Measurements from ENCODE around the gene MRGPRD. TPM values are rescaled to one million over a fixed set of nuclear protein-coding genes. Genes with fewer than 3 reads are reported as not detected.

The MRGPRD gene
- total RNA-seq, 2 experiments from 2014 or later: not detected

DNA sequence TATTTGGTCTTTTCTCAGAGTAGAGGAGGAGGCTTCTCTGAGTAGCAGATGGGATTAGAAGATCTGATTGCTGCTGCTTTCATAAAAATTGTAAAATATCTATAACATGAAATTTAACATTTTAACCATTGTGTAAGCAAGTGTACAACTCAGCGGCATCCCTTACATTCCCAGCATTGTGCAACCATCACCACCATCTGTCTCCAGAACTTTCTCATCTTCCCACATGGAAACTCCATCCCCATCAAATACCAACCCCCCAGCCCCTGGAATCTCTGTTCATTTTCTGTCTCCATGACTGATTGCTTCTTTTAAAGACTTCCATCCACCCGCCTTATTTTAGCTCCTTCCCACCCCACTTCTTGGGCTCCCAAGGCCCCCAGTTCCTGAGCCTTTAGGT, 32.3 kb downstream of the MRGPRD start:
- BruUV-seq (replicated peaks): no TSS peak
- H3K4me3 ChIP-seq (ENCODE audit: low read depth, low read length, poor library complexity, severe bottlenecking): no peak overlapping the region

DNA sequence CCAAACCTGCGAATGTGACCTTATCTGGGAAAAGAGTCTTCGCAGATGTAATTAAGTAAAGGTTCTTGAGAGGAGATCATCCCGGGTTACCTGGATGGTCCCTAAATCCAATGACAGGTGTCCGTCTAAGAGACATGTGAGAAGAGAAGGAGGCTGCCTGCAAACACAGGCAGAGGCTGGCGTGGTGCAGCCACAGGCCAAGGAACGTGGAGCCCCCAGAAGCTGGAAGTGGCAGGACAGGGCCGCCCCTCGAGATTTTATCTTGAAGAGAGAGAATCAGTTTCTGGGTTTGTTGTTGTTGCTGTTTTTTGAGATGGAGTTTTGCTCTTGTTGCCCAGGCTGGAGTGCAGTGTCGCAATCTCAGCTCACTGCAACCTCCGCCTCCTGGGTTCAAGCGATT, 33.6 kb downstream of the MRGPRD start:
- Histone ChIP-seq H3K9me3 (ENCODE audit: low read length) (no peaks in the 10 kb centered on the region), H2AFZ (ENCODE audit: low read length) (no peak overlapping the region), H4K20me1 (ENCODE audit: insufficient read depth, low read length) (no peaks in the 10 kb centered on the region), H3K79me2 (ENCODE audit: insufficient read depth, low read depth, low read length) (no peaks in the 10 kb centered on the region), H3K4me3 (ENCODE audit: low read depth, low read length, poor library complexity, severe bottlenecking) (no peak overlapping the region), H3K27ac (ENCODE audit: low read depth, low read length, poor library complexity, severe bottlenecking) (no peak overlapping the region), H3K9me2 (ENCODE audit: insufficient read depth, low read length) (no peaks in the 10 kb centered on the region), H3K4me2 (ENCODE audit: low read length) (no peak overlapping the region), H3K36me3 (ENCODE audit: insufficient read depth, low read length) (no peaks in the 10 kb centered on the region), H3K4me1 (ENCODE audit: insufficient read depth, low read length, poor library complexity, severe bottlenecking) (no peaks in the 10 kb centered on the region)
- CTCF ChIA-PET (ENCODE audit: unreplicated experiment): no interaction called here
- POLR2A ChIA-PET: no interaction called here
- no peak for DNase-seq (ENCODE audit: low spot score)
- intact Hi-C loops (cut with micrococcal nuclease; ENCODE audit: unreplicated experiment): no loop called here
- BruUV-seq (replicated peaks): no TSS peak
- TF ChIP-seq EZH2phosphoT487 (IDR thresholded peaks at IDR 0.05; ENCODE audit: borderline replicate concordance, low read depth, low read length): no peak
- TF ChIP-seq, protein P1, sequence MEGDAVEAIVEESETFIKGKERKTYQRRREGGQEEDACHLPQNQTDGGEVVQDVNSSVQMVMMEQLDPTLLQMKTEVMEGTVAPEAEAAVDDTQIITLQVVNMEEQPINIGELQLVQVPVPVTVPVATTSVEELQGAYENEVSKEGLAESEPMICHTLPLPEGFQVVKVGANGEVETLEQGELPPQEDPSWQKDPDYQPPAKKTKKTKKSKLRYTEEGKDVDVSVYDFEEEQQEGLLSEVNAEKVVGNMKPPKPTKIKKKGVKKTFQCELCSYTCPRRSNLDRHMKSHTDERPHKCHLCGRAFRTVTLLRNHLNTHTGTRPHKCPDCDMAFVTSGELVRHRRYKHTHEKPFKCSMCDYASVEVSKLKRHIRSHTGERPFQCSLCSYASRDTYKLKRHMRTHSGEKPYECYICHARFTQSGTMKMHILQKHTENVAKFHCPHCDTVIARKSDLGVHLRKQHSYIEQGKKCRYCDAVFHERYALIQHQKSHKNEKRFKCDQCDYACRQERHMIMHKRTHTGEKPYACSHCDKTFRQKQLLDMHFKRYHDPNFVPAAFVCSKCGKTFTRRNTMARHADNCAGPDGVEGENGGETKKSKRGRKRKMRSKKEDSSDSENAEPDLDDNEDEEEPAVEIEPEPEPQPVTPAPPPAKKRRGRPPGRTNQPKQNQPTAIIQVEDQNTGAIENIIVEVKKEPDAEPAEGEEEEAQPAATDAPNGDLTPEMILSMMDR (conservative IDR thresholded peaks at IDR 0.05; ENCODE audit: low read length): no peak

More for the DNA sequence above, 32.3 kb downstream of the MRGPRD start:
- Histone ChIP-seq H3K9me2 (ENCODE audit: insufficient read depth, low read length) (no peaks in the 10 kb centered on the region), H3K9me3 (ENCODE audit: low read length) (no peaks in the 10 kb centered on the region), H4K20me1 (ENCODE audit: insufficient read depth, low read length) (no peaks in the 10 kb centered on the region), H3K27ac (ENCODE audit: low read depth, low read length, poor library complexity, severe bottlenecking) (no peak overlapping the region), H3K79me2 (ENCODE audit: insufficient read depth, low read depth, low read length) (no peaks in the 10 kb centered on the region), H3K36me3 (ENCODE audit: insufficient read depth, low read length) (no peaks in the 10 kb centered on the region), H2AFZ (ENCODE audit: low read length) (no peak overlapping the region), H3K4me2 (ENCODE audit: low read length) (no peak overlapping the region), H3K4me1 (ENCODE audit: insufficient read depth, low read length, poor library complexity, severe bottlenecking) (no peaks in the 10 kb centered on the region)
- TF ChIP-seq, protein P1 (conservative IDR thresholded peaks at IDR 0.05; ENCODE audit: low read length): no peak
- no peak for TF ChIP-seq EZH2phosphoT487 (IDR thresholded peaks at IDR 0.05; ENCODE audit: borderline replicate concordance, low read depth, low read length)
- no peak for DNase-seq (ENCODE audit: low spot score)
- POLR2A ChIA-PET: interaction anchor here (0.6 to 0.8 kb wide), 2 partner anchors 14 to 492 kb away, joined by 3 read pairs; no protein-coding TSS in a partner anchor
- CTCF ChIA-PET (ENCODE audit: unreplicated experiment): no interaction called here
- intact Hi-C loops (cut with micrococcal nuclease; ENCODE audit: unreplicated experiment): no loop called here

DNA sequence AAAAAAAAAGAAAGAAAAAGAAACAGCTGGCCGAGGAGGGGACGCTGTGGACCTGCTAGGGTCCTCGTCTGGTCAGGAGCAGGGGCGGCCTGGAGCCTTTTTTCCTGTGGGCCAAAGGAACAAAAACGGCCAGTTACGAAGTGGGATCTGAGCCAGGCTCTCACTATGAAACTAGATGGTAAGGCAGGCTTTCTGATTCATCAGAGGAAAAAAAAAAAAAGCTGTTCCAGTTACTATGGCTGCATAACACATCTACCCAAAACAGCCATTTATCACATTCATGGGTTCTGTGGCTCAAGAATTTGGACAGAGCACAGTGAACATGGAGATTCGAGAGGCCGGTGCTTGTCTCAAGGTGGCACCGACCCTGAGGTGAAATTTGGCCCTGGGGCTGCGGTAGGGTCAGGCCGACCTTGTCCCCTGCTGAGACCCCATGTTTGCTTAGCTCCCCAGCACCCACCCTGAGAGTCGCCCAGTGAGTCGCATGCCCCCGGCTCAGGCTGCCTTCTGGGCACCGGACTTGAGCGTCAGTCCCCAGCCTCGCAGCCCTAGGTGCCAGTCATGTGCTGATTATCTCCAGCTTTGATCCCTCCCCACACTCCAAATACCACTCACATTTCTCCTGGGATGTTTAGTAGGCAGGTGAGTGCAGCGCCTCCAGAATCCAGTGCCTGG, 34.2 kb downstream of the MRGPRD start:
- no peak for TF ChIP-seq EZH2phosphoT487 (IDR thresholded peaks at IDR 0.05; ENCODE audit: borderline replicate concordance, low read depth, low read length)
- TF ChIP-seq, protein P1 (conservative IDR thresholded peaks at IDR 0.05; ENCODE audit: low read length): no peak
- Histone ChIP-seq H3K27ac (ENCODE audit: low read depth, low read length, poor library complexity, severe bottlenecking) (no peak overlapping the region), H3K9me2 (ENCODE audit: insufficient read depth, low read length) (no peaks in the 10 kb centered on the region), H4K20me1 (ENCODE audit: insufficient read depth, low read length) (no peaks in the 10 kb centered on the region), H3K79me2 (ENCODE audit: insufficient read depth, low read depth, low read length) (no peaks in the 10 kb centered on the region), H3K4me2 (ENCODE audit: low read length) (no peak overlapping the region), H3K36me3 (ENCODE audit: insufficient read depth, low read length) (no peaks in the 10 kb centered on the region), H3K4me3 (ENCODE audit: low read depth, low read length, poor library complexity, severe bottlenecking) (no peak overlapping the region), H2AFZ (ENCODE audit: low read length) (no peak overlapping the region), H3K9me3 (ENCODE audit: low read length) (no peaks in the 10 kb centered on the region), H3K4me1 (ENCODE audit: insufficient read depth, low read length, poor library complexity, severe bottlenecking) (no peaks in the 10 kb centered on the region)
- CTCF ChIA-PET (ENCODE audit: unreplicated experiment): no interaction called here
- no peak for DNase-seq (ENCODE audit: low spot score)
- intact Hi-C loops (cut with micrococcal nuclease; ENCODE audit: unreplicated experiment): no loop called here
- no TSS peak for BruUV-seq (replicated peaks)
- POLR2A ChIA-PET: no interaction called here
